Mesenchymal stem cell (in vitro differentiated cells and primary cell): ENCODE measurements around the gene LSP1.

ENCODE experiments used
- DNase-seq: peaks from one replicate; pipeline ENCODE4 v3.0.0-alpha.2; 2013
- H2AFZ ChIP-seq: one replicate; pipeline ENCODE4 v1.6.1; 2013; ENCODE audit warnings: low read depth, mild to moderate bottlenecking, control low read depth, inconsistent platforms, low read length, moderate library complexity
- H2AK5ac ChIP-seq: 2 replicates; pipeline ENCODE4 v1.6.1; 2013; ENCODE audit warnings: low read length, moderate library complexity, mild to moderate bottlenecking, inconsistent platforms; ENCODE audit not compliant: severe bottlenecking
- H2BK120ac ChIP-seq: one replicate; pipeline ENCODE4 v1.6.1; 2013; ENCODE audit warnings: low read depth, mild to moderate bottlenecking, inconsistent platforms, low read length, moderate library complexity
- H2BK12ac ChIP-seq, 2 experiments: one replicate each; pipeline ENCODE4 v1.6.1; 2013; ENCODE audit warnings: inconsistent platforms in 2 of 2, low read length in 2 of 2, mild to moderate bottlenecking in 2 of 2, moderate library complexity in 2 of 2, control low read depth in 1 of 2
- H2BK15ac ChIP-seq: one replicate; pipeline ENCODE4 v1.6.1; 2013; ENCODE audit warnings: mild to moderate bottlenecking, low read depth, inconsistent platforms; ENCODE audit not compliant: poor library complexity, severe bottlenecking
- H2BK5ac ChIP-seq: 2 replicates; pipeline ENCODE4 v1.6.1; 2013; ENCODE audit warnings: low read depth, mild to moderate bottlenecking, low read length, control low read depth, inconsistent platforms; ENCODE audit not compliant: poor library complexity, severe bottlenecking
- H3K14ac ChIP-seq, 2 experiments: one replicate each; pipeline ENCODE4 v1.6.1; 2013; ENCODE audit warnings: inconsistent platforms in 2 of 2, low read length in 2 of 2, control low read depth in 1 of 2, mild to moderate bottlenecking in 1 of 2, moderate library complexity in 1 of 2
- H3K18ac ChIP-seq, 2 experiments: one replicate each; pipeline ENCODE4 v1.6.1; 2013; ENCODE audit warnings: inconsistent platforms in 2 of 2, low read length in 2 of 2, control low read depth in 1 of 2, low read depth in 1 of 2, mild to moderate bottlenecking in 1 of 2
- H3K23ac ChIP-seq, 2 experiments: one replicate each; pipeline ENCODE4 v1.6.1; 2013; ENCODE audit warnings: inconsistent platforms in 2 of 2, low read length in 2 of 2, mild to moderate bottlenecking in 2 of 2, moderate library complexity in 2 of 2, control low read depth in 1 of 2
- H3K27ac ChIP-seq: 2 replicates; pipeline ENCODE4 v1.5.1; 2013; ENCODE audit warnings: mild to moderate bottlenecking, moderate library complexity, low read length, control low read depth, inconsistent platforms; ENCODE audit not compliant: poor library complexity, severe bottlenecking
- H3K27me3 ChIP-seq, 2 experiments: 2 replicates each; pipeline versions ENCODE4 v1.6.1 to v1.7.0; 2013; ENCODE audit warnings: low read length in 2 of 2, mild to moderate bottlenecking in 2 of 2, moderate library complexity in 2 of 2, control low read depth in 1 of 2, inconsistent platforms in 1 of 2; ENCODE audit not compliant: control insufficient read depth in 1 of 2, insufficient read depth in 1 of 2
- H3K36me3 ChIP-seq, 2 experiments: 2 replicates each; pipeline versions ENCODE4 v1.6.1 to v1.7.0; 2013; ENCODE audit warnings: low read length in 2 of 2, control low read depth in 1 of 2, inconsistent platforms in 1 of 2, low read depth in 1 of 2, mild to moderate bottlenecking in 1 of 2; ENCODE audit not compliant: insufficient read depth in 2 of 2, control insufficient read depth in 1 of 2
- H3K4ac ChIP-seq, 2 experiments: one replicate each; pipeline ENCODE4 v1.6.1; 2013; ENCODE audit warnings: inconsistent platforms in 2 of 2, low read length in 2 of 2, mild to moderate bottlenecking in 2 of 2, moderate library complexity in 2 of 2, control low read depth in 1 of 2, low read depth in 1 of 2
- H3K4me1 ChIP-seq: 2 replicates; pipeline ENCODE4 v1.6.1; 2013; ENCODE audit warnings: low read depth, low read length, control low read depth; ENCODE audit not compliant: control insufficient read depth, insufficient read depth
- H3K4me2 ChIP-seq: 2 replicates; pipeline ENCODE4 v1.6.1; 2013; ENCODE audit warnings: low read length, mild to moderate bottlenecking, inconsistent platforms; ENCODE audit not compliant: poor library complexity, severe bottlenecking
- H3K4me3 ChIP-seq, 2 experiments: 2 replicates each; pipeline versions ENCODE4 v1.5.1 to v1.7.0; 2013; ENCODE audit warnings: low read length in 2 of 2, mild to moderate bottlenecking in 2 of 2, control low read depth in 1 of 2, low read depth in 1 of 2; ENCODE audit not compliant: insufficient read depth in 1 of 2
- H3K79me1 ChIP-seq: replicated peaks from 2 replicates; pipeline ENCODE4 v1.6.1; 2013; ENCODE audit warnings: mild to moderate bottlenecking, control low read depth, low read length, inconsistent platforms; ENCODE audit not compliant: poor library complexity, severe bottlenecking
- H3K9ac ChIP-seq: 2 replicates; pipeline ENCODE4 v1.7.0; 2013; ENCODE audit warnings: mild to moderate bottlenecking, low read length, moderate library complexity
- H3K9me3 ChIP-seq: 2 replicates; pipeline ENCODE4 v1.7.0; 2013; ENCODE audit warnings: mild to moderate bottlenecking, low read length; ENCODE audit not compliant: control insufficient read depth
- H4K8ac ChIP-seq: one replicate; pipeline ENCODE4 v1.6.1; 2013; ENCODE audit warnings: inconsistent platforms, mild to moderate bottlenecking, low read length, moderate library complexity
- H4K91ac ChIP-seq: one replicate; pipeline ENCODE4 v1.6.1; 2013; ENCODE audit warnings: mild to moderate bottlenecking, low read length, inconsistent platforms
- WGBS: methylation state at CpG from one replicate; pipeline ENCODE4 v1.1.7; 2013; ENCODE audit warnings: mixed read lengths; 5-methylcytosine and 5-hydroxymethylcytosine counted together

Gene LSP1

GRCh38 chr11:1834779-1835670 is 17.9 kb upstream of the LSP1 start, which contains the start of gene SYT8:
SYT8 (plus strand) TSS chr11:1834990; CDS start chr11:1835106, 116 bp downstream.
- Histone ChIP-seq H3K18ac (peak within 1 kb of the TSS in 1 of 2 experiments; percentile 64), H3K14ac (peak within 1 kb of the TSS in 1 of 2 experiments; percentile 31), H3K36me3 (no peaks in the 10 kb centered on the region), H2BK5ac (no peak within 1 kb of the TSS), H2BK12ac (peak within 1 kb of the TSS in 1 of 2 experiments; percentile 73), H3K4me3 (no peak within 1 kb of the TSS), H3K4me2 (no peak within 1 kb of the TSS), H3K27ac (no peak within 1 kb of the TSS), H3K9me3 (no peaks in the 10 kb centered on the region), H3K4ac (peak within 1 kb of the TSS in 1 of 2 experiments; percentile 69), H3K27me3 (peaks cover 0 to 25% of the 10 kb centered on the region in 2 experiments), H4K91ac (peak within 1 kb of the TSS; percentile 65), H3K23ac (no peak within 1 kb of the TSS), H3K9ac (no peak within 1 kb of the TSS), H4K8ac (peak within 1 kb of the TSS; percentile 9), H3K79me1 (no peaks in the 10 kb centered on the region), H2AFZ (no peak within 1 kb of the TSS), H2BK120ac (no peak within 1 kb of the TSS), H3K4me1 (peaks cover 54% of the 10 kb centered on the region), H2BK15ac (no peak within 1 kb of the TSS), H2AK5ac (peak within 1 kb of the TSS; percentile 38)
- DNase-seq = no peak
- 90% methylated on average over 26 of the region's 26 CpGs for WGBS

- WGBS = 90% methylated on average over 12 of the region's 12 CpGs
Observed at GRCh38 chr11:1835671-1836010, 17.2 kb upstream of the LSP1 start.

GRCh38 chr11:1836011-1836945 is 16.6 kb upstream of the LSP1 start:
- no peak overlapping the region for H3K4me3 ChIP-seq
- H2BK5ac ChIP-seq = no peak overlapping the region
- H3K23ac ChIP-seq = no peak overlapping the region
- H3K4me2 ChIP-seq = no peak overlapping the region
- H3K9me3 ChIP-seq = no peaks in the 10 kb centered on the region
- H2BK120ac ChIP-seq = no peak overlapping the region
- H3K27me3 ChIP-seq = peaks cover 0 to 17% of the 10 kb centered on the region in 2 experiments
- H3K4me1 ChIP-seq = peaks cover 42% of the 10 kb centered on the region
- peak overlapping the region in 1 of 2 experiments; percentile 15 for H3K4ac ChIP-seq
- no peak overlapping the region for H3K9ac ChIP-seq
- H4K8ac ChIP-seq = no peak overlapping the region
- H2BK15ac ChIP-seq = no peak overlapping the region
- H3K18ac ChIP-seq = no peak overlapping the region
- DNase-seq = no peak
- 85% methylated on average over 43 of the region's 43 CpGs for WGBS
- H2AK5ac ChIP-seq = no peak overlapping the region
- no peak overlapping the region for H3K27ac ChIP-seq
- peak overlapping the region; percentile 28 to 79 for H2BK12ac ChIP-seq
- no peak overlapping the region for H2AFZ ChIP-seq
- H3K36me3 ChIP-seq = no peaks in the 10 kb centered on the region
- H3K79me1 ChIP-seq = no peaks in the 10 kb centered on the region
- H4K91ac ChIP-seq = peak overlapping the region; percentile 10
- H3K14ac ChIP-seq = no peak overlapping the region

More at GRCh38 chr11:1835671-1836010, 17.2 kb upstream of the LSP1 start:
- DNase-seq = no peak
- no peaks in the 10 kb centered on the region for H3K9me3 ChIP-seq
- no peak overlapping the region for H2AK5ac ChIP-seq
- H3K36me3 ChIP-seq = no peaks in the 10 kb centered on the region
- no peak overlapping the region for H3K4me3 ChIP-seq
- H2BK12ac ChIP-seq = no peak overlapping the region
- H3K23ac ChIP-seq = no peak overlapping the region
- H3K9ac ChIP-seq = no peak overlapping the region
- no peak overlapping the region for H4K8ac ChIP-seq
- H3K27ac ChIP-seq = no peak overlapping the region
- H3K79me1 ChIP-seq = no peaks in the 10 kb centered on the region
- peaks cover 0 to 22% of the 10 kb centered on the region in 2 experiments for H3K27me3 ChIP-seq
- H3K14ac ChIP-seq = no peak overlapping the region
- peaks cover 48% of the 10 kb centered on the region for H3K4me1 ChIP-seq
- peak overlapping the region; percentile 65 for H4K91ac ChIP-seq
- no peak overlapping the region for H2AFZ ChIP-seq
- H2BK15ac ChIP-seq = no peak overlapping the region
- H3K18ac ChIP-seq = no peak overlapping the region
- H2BK5ac ChIP-seq = no peak overlapping the region
- H2BK120ac ChIP-seq = no peak overlapping the region
- H3K4me2 ChIP-seq = no peak overlapping the region
- no peak overlapping the region for H3K4ac ChIP-seq
